KOPT-K1 (cell line): Measurements from ENCODE around the gene HNRNPUL2.
A peak's percentile ranks its signal among the peaks of the same experiment; 100 is the strongest.
"Not testable (repeated sequence)": the region's sequence is repeated elsewhere in the genome, so short reads cannot be mapped to it uniquely, and the experiment has no call there.

ENCODE experiments used
- H3K27ac ChIP-seq: fragments of 200-600 bp; sonication (generic); 2 replicates; pipeline ENCODE4 v1.5.1; 2016; ENCODE audit warnings: antibody characterized with exemption, mild to moderate bottlenecking, low read depth, low read length; ENCODE audit not compliant: poor library complexity, severe bottlenecking
- H3K36me3 ChIP-seq: fragments of 200-600 bp; sonication (generic); 2 replicates; pipeline ENCODE4 v1.5.1; 2017; ENCODE audit warnings: antibody characterized with exemption, mild to moderate bottlenecking, low read length, moderate library complexity; ENCODE audit not compliant: insufficient read depth
- H3K9me3 ChIP-seq: fragments of 200-600 bp; sonication (generic); 2 replicates; pipeline ENCODE4 v1.5.1; 2017; ENCODE audit warnings: antibody characterized with exemption, low read length, mild to moderate bottlenecking; ENCODE audit not compliant: insufficient read depth, poor library complexity, severe bottlenecking

HNRNPUL2 gene

DNA sequence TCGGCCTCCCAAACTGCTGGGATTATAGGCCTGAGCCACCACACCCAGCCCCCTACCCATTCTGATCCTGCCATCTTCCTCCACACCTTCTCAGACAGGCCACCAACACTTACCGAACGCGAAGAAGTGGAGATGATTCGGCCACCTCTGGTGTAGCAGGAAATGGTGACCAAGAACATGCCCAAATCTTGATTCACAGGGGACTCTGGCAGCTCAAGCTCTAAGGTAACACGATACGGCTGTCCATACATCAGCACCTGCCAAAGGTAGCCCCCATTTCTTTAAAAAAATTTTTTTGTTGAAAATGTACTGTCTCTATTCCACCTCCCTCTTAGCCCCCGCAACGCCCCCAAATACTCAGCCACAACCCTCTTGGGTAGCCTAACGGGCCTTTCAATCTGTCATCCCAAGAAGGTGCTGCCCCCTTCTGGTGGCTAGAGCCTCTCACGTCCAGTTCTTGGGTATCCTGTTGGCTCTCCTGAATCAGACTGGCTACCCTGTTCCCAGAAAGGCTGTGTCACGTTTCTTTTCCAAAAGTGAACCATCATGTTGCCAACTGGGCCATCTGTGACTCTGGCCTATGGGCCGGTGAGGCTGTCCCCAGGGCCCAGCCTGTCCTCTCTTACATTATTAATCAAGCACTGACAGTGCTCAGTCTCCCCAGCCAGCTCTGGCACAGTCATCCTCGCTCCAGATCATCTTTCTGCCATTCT is 32.6 kb downstream of the HNRNPUL2 start:
- H3K27ac ChIP-seq = no peak overlapping the region
- peaks cover 44% of the 10 kb centered on the region for H3K36me3 ChIP-seq
- H3K9me3 ChIP-seq = no peaks in the 10 kb centered on the region

DNA sequence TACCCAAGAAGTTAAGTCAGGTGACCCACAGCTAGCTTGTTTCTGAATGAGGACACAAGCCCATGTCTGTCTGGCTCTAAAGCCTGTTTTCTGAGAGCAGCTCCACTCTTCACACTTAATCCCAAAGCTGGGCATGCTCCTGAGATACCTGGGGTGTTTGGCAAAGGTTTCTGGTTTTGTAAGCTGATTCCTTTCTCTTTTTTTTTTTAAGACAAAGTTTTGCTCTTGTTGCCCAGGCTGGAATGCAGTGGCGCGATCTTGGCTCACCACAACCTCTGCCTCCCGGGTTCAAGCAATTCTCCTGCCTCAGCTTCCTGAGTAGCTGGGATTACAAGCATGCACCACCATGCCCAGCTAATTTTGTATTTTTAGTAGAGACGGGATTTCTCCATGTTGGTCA is 33.6 kb downstream of the HNRNPUL2 start:
- H3K9me3 ChIP-seq, H3K27ac ChIP-seq: not testable (repeated sequence)
- H3K36me3 ChIP-seq = peaks cover 44% of the 10 kb centered on the region

DNA sequence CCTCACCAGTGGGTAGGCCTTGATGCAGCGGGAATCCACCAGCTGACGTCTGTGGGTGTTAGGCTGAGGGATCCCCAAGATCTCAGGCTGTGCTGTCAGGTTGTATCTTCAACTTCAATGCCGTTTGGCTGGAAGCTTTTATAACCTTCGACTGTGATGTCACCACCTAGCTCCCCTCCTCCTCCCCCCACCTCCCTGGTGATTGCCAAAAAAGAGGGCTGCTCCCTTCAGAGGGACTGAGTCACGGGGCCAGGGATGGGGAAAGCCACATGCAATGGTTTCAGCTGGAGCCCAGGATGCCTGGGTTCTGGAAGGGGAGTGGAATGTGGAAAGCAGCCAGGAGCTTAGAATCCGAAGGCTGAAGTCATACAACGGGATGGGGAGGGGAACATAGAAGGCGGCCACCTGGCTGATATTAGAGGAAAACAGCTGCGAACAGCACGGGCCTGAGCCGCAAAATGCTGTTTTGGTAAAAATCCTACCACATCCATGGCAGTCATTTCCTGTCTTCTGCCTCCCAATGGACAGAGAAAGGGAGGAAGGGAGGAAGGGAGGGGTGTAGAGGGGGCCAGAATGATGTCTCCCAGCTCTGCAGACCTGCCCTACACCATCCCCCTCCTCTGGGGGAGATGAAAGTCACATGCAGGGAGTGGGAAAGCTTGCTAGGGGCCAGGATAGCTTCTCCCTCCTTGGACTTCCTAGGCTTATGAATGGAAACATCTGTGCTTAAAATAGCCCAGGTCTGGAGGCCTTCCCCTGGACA is 37.7 kb downstream of the HNRNPUL2 start, which contains the start of gene LRRN4CL:
TSS of gene LRRN4CL (minus strand) at position 110 of the 763 bp plus-strand sequence. CDS start 1,022 bp downstream, outside the sequence.
- H3K9me3 ChIP-seq = no peaks in the 10 kb centered on the region
- H3K36me3 ChIP-seq = peaks cover 44% of the 10 kb centered on the region
- no peak within 1 kb of the TSS for H3K27ac ChIP-seq

DNA sequence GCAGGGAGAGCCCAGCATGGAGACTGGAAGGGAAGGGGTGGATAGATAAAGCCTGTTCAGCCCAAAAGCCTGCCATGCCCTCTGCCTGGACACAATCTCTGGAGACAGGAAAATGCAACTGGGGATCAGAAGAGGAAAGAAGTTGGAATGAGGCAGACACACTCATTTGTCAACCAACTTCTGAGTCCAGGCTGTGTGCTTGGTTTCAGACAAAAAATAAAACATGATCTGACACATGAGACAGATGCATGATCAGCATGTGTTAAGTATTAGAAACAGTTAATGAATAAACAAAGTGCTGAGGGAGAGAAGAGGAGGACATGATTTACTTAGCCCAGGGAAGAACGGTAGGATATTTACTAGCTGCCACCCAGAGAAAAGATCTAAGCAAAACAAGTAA is 38.8 kb downstream of the HNRNPUL2 start:
- H3K27ac ChIP-seq = no peak overlapping the region
- H3K36me3 ChIP-seq = peaks cover 34% of the 10 kb centered on the region
- H3K9me3 ChIP-seq = no peaks in the 10 kb centered on the region

DNA sequence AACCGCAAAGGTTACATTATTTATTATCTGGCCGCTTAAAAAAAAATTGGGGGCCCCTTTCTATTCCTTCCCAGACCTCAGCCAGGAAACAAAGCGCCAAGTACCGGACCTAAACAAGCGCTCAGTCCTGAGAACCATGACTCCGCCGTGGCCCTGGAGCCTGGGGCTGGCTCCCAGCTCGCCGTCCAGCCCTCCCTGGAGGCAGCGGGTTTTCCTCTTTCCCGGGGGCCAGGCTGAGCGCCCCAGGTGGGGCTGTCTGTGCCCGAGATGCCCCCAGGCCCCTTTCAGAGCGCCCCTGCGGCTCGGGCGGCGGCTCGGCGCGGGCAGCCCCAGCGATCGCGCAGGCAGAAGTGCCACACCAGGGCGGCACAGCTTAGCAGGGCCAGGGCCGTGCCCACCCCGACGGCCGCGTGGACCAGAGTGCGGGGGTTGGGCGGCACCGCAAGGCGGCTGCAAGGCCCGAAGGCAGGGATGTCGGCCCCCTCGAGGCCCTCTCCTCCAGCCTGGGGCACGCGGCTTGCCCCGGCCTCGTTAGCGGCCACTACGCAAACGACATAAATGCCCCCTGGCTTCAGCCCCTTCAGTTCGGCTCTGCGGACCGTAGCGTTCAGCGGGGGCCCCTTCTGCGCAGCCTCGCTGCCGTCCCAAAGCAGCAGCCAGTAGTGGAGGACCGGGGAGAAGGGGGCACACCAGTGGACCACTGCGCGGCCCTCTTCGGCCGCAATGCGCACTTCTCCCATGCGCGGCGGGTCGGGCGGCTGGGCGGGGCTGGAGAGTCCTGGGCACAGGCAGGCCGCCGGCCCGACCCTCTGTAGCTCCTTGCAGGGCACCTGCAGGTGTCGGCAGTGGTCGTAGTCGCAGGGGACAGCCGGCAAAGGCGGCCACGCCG is 39.5 kb downstream of the HNRNPUL2 start:
- no peaks in the 10 kb centered on the region for H3K9me3 ChIP-seq
- peaks cover 27% of the 10 kb centered on the region for H3K36me3 ChIP-seq
- no peak overlapping the region for H3K27ac ChIP-seq

DNA sequence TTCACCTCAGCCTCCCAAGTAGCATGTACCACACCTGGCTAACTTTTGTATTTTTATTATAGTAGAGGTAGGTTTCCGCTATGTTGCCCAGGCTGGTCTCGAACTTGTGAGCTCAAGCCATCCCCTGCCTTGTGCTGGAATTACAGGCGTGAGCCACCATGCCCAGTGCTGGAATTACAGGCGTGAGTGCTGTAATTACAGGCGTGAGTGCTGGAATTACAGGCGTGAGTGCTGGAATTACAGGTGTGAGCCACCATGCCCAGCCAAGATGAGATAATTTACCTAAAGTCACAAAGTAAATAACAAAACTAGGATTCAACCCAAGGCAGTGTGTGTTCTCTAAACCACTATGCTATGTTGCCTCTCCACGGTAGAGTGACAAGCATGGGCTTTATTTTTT is 44.7 kb downstream of the HNRNPUL2 start:
- Histone ChIP-seq H3K9me3 (no peaks in the 10 kb centered on the region), H3K36me3 (peaks cover 5% of the 10 kb centered on the region), H3K27ac (no peak overlapping the region)

DNA sequence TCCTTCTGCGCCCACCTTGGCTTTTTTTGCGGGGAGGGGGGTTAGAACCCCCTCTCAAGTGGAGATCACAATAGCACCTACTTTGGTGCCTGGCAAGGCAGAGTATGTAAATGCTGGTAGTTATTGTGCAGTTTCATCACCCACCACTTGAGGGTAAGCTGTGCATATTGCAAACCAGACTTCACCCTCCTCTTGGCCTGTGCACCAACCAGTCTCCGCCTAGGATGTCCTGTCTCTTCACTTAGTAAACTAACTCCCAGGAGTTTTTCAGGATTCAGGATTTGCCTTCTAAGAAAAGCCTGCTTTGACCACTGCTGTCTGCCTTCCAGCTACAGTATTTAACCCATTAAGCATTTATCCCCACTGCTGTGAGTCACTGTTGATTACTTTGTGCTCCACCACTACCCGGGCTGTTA is 46.4 kb downstream of the HNRNPUL2 start:
- Histone ChIP-seq H3K9me3 (no peaks in the 10 kb centered on the region), H3K27ac (no peak overlapping the region), H3K36me3 (peaks cover 20% of the 10 kb centered on the region)

DNA sequence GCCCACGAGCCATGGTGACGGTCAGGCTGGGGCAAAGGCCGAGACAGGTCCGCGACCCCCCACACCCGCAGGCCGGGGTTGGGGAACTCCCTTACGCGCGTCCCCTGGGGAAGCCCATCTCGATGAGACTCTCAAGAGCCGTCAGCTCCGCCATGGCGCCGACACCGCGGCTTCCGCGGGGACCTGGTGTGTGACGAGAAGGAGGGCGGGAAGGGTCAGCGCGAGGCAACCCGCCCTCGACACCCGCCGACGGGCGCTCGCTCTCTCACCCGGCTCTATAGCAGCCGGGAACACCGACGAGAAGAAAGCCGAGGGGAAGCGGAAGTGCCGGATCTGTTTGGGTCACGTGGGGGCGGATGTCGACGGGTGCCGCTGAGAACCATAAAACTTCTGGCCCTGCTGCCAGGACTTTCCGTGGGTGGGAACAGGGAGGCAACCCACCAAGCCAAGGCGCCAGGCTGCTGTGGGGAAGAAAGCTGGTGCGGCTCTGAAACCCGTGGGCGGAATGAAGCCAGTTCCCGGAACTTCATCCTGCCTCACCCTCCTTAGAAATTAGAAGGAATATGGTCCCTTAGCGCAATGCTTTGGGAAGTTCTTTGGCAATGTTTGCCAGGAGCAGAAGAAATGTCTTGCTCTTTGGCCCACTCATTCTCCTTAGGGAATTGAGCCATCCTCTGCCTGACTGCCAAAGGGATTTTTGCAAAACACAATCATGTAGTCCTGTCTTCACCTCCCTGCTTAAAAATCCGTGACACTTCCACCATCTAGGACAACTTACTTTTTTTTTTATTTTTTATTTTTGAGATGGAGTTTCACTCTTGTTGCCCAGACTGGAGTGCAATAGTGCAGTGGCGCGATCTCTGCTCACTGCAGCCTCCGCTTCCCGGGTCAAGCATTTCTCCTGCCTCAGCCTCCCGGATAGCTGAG is 48.2 kb downstream of the HNRNPUL2 start, which contains the start of gene UBXN1:
TSS of gene UBXN1 (minus strand) at position 304 of the 927 bp plus-strand sequence. CDS start at position 154, 150 bp downstream.
- peak within 1 kb of the TSS; percentile 82 for H3K27ac ChIP-seq
- H3K36me3 ChIP-seq = peaks cover 37% of the 10 kb centered on the region
- H3K9me3 ChIP-seq = no peaks in the 10 kb centered on the region

DNA sequence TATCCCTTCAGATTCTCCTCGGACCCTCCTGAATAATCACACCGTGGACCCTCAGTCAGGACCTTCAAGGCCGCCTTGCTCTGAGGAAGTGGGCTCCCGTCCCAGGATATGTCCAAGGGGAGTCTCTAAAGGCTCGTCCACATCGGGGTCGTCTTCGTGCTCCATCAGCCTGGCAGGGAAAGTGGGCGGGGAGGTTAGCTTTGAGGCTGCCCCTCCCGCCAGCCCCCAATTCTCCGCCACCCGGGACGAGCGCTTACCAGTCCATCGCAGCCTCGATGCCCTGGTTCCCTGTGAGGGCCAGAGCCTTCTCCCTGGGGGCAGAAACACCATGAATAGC is 48.9 kb downstream of the HNRNPUL2 start:
- Histone ChIP-seq H3K36me3 (peaks cover 43% of the 10 kb centered on the region), H3K27ac (peak overlapping the region; percentile 82), H3K9me3 (no peaks in the 10 kb centered on the region)

DNA sequence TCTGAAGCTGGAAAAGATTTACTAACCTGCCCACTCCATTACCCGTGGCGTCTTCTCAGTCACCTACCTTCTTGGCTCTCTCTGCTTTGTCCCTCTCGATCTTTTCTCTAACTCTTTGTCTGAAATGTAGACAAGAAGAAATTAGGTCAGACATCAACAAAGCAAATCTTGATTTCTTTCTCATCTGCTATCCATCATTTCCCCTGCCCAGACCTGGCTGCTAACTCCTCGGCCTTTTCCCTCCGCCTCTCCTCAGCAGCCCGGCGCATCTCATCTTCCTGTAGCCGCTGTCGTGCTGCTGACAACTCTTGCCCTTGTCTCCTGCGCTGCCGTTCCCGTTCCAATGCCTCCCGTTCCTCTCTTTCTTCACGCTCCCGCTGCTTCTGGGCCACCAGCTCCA is 49.5 kb downstream of the HNRNPUL2 start:
- no peaks in the 10 kb centered on the region for H3K9me3 ChIP-seq
- peaks cover 50% of the 10 kb centered on the region for H3K36me3 ChIP-seq
- no peak overlapping the region for H3K27ac ChIP-seq

DNA sequence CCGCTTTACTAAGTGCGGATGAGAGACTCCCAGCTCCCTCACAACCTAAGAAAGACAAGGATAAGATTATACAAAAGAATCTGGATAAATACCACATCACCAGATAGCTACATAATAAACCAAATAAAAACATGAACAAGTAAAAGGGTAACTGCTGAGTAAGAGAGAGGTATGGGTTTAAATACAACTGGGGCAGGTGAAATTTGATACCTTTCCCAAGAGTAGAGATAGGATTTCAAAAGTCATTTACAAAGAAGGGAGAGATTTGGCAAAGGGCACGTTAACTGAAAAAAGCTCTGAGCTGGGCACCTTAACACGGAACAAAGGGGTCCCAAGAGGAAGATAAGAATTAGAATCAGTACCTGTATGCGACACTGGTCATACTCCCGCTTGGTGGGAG is 50.1 kb downstream of the HNRNPUL2 start:
- Histone ChIP-seq H3K36me3 (peaks cover 50% of the 10 kb centered on the region), H3K9me3 (no peaks in the 10 kb centered on the region), H3K27ac (no peak overlapping the region)

DNA sequence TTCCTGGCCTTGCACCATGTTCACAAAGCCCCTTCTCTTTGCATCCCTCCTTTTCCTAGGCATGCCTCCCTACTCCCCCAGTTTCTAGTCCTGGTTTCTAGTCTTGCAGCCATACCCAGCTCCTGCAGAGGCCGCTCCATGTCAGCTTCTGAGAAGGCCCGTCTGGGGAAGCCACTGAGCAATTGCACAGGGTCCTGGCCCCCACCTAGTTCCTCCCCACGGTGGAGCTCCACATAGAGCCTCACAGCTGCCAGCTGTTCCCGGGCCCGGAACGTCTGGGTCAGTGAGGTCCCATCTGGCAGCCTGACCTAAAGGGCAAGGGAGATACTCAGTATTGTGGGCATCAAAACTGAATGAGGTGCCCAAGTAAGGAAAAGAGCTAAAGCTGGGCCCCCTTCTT is 50.6 kb downstream of the HNRNPUL2 start:
- H3K36me3 ChIP-seq = peaks cover 50% of the 10 kb centered on the region
- no peaks in the 10 kb centered on the region for H3K9me3 ChIP-seq
- no peak overlapping the region for H3K27ac ChIP-seq

DNA sequence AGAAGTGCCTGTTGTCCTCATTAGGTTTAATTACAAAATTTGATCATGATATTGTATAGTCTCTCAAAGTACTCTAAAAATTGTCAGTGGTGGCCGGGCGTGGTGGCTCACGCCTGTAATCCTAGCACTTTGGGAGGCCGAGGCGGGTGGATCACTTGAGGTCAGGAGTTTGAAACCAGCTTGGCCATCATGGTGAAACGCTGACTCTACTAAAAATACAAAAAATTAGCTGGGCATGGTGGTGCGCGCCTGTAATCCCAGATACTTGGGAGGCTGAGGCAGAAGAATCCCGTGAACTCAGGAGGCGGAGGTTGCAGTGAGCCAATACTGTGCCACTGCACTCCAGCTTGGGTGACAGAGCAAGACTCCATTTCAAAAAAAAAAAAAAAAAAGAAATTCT is 51.8 kb downstream of the HNRNPUL2 start:
- H3K36me3 ChIP-seq = peaks cover 50% of the 10 kb centered on the region
- not testable (repeated sequence) for H3K9me3 ChIP-seq

DNA sequence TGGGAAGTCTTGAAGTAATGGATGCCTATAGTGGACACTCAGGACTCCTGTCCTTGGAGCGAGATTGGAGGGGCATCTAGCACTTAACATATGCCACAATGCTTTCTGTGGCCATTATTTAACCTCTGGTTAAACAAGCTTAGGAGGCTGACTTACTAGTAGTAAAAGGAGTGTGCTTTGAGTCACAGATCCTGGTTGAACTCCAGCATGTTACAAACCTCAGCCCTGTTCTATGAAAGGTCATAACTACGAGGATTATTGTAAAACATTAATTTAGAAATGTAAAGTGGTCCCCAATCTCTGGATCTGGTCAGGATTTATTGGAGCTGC is 54.1 kb downstream of the HNRNPUL2 start:
- H3K27ac ChIP-seq = no peak overlapping the region
- H3K36me3 ChIP-seq = peaks cover 57% of the 10 kb centered on the region
- H3K9me3 ChIP-seq = no peaks in the 10 kb centered on the region

More for the DNA sequence above, 51.8 kb downstream of the HNRNPUL2 start:
- H3K27ac ChIP-seq = not testable (repeated sequence)
